K562 (cell line): ENCODE measurements around the gene SLC6A1.

ENCODE experiments used
- JUND ChIP-seq, 2 experiments: IDR thresholded peaks; 2 replicates in 1 of 2; 3 replicates in 1 of 2; pipeline ENCODE4 v1.6.1; 2011; ENCODE audit warnings: borderline replicate concordance in 2 of 2, low read depth in 2 of 2, low read length in 2 of 2, improper control_type of control experiment in 1 of 2, missing biosample characterization in 1 of 2, missing genetic modification characterization in 1 of 2, missing genetic modification reagents in 1 of 2
- MAFK ChIP-seq: IDR thresholded peaks from 2 replicates; pipeline ENCODE4 v1.6.1; 2011; ENCODE audit warnings: low read length, improper control_type of control experiment
- PHTF2 ChIP-seq: fragments of 250-450 bp; sonication (Bioruptor Pico); IDR thresholded peaks from 2 replicates; pipeline ENCODE4 v1.5.0; 2021; ENCODE audit warnings: mild to moderate bottlenecking
- STAG1 ChIP-seq: sonication (generic); formaldehyde crosslinking; IDR thresholded peaks from 2 replicates; pipeline ENCODE4 v1.5.0; 2020; ENCODE audit warnings: missing genetic modification reagents, borderline replicate concordance

- TF ChIP-seq PHTF2 (CRISPR knock-in tag) (no peak), STAG1 (CRISPR knock-in tag) (no peak), JUND (IDR thresholded peaks at IDR 0.05; ENCODE audit: borderline replicate concordance, low read depth, low read length) (no peak), JUND (tag; IDR thresholded peaks at IDR 0.05; ENCODE audit: borderline replicate concordance, low read depth, low read length) (no peak), MAFK (no peak)
Observed at GRCh38 chr3:11002371-11002807, 9.8 kb downstream of the SLC6A1 start.
